GM06990 (cell line): ENCODE measurements around the gene ZNF346.

Source experiments
- DNase-seq: peaks from one replicate; pipeline ENCODE4 v3.0.0-alpha.2; 2011; ENCODE audit not compliant: insufficient read length; ENCODE audit errors: extremely low read depth
- H3K27me3 ChIP-seq: replicated peaks from 2 replicates; pipeline ENCODE4 v1.6.0; 2011; ENCODE audit warnings: low read length; ENCODE audit not compliant: control insufficient read depth, insufficient read depth
- H3K36me3 ChIP-seq: 2 replicates; pipeline ENCODE4 v1.5.1; 2011; ENCODE audit warnings: low read length; ENCODE audit not compliant: control insufficient read depth, insufficient read depth
- H3K4me3 ChIP-seq: replicated peaks from 2 replicates; pipeline ENCODE4 v1.5.1; 2011; ENCODE audit warnings: low read depth, mild to moderate bottlenecking, control low read depth, low read length
- TF ChIP-seq, protein P1 (sequence below): IDR thresholded peaks from 2 replicates; pipeline ENCODE4 v1.5.1; 2011; ENCODE audit warnings: low read length, control low read depth, mild to moderate bottlenecking, inconsistent platforms; ENCODE audit not compliant: insufficient read depth, poor library complexity, severe bottlenecking

The ZNF346 gene

DNA sequence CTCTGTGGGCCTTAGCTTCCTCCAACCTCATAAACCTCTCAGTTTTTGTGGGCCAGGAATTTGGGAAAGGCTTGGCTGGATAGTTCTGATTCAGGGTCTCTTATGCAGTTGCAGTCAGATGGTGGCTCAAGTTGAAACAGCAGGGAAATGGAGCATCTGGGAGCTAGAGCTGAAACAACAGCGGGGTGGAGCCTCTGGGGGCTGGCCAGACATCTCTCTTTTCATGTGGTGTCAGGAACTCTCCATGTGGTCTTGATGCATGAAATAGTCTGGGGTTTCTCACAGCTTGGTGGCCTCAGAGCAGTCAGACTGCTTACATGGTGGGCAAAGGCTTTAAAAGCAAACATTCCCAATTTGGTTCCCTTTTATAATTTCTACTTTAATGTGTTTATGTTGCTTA lies 13.5 kb downstream of the ZNF346 start:
- Histone ChIP-seq H3K36me3 (peaks cover 2% of the 10 kb centered on the region; the same call in 1 of the 2 replicates), H3K4me3 (no peak overlapping the region), H3K27me3 (no peaks in the 10 kb centered on the region)
- TF ChIP-seq, protein P1, sequence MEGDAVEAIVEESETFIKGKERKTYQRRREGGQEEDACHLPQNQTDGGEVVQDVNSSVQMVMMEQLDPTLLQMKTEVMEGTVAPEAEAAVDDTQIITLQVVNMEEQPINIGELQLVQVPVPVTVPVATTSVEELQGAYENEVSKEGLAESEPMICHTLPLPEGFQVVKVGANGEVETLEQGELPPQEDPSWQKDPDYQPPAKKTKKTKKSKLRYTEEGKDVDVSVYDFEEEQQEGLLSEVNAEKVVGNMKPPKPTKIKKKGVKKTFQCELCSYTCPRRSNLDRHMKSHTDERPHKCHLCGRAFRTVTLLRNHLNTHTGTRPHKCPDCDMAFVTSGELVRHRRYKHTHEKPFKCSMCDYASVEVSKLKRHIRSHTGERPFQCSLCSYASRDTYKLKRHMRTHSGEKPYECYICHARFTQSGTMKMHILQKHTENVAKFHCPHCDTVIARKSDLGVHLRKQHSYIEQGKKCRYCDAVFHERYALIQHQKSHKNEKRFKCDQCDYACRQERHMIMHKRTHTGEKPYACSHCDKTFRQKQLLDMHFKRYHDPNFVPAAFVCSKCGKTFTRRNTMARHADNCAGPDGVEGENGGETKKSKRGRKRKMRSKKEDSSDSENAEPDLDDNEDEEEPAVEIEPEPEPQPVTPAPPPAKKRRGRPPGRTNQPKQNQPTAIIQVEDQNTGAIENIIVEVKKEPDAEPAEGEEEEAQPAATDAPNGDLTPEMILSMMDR, result no peak
- no peak for DNase-seq

DNA sequence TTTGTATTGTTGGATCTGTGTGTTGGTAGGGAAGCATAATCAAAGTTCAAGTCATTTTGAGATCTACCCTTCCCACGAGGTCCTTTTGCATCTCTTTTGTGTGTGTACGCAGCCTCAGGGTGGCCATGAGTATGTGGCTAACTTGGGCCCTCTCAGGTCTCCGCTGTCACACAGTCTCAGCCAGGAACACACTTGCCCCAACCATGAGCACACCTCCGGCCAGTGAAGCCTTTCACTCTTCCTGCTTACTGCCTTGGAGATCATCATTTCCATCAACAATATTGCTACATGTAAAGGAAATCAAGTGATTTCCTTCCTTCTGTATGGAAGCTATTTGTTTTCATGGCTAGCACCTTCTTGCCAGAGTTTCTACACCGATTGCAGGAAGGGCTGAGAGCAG lies 13.9 kb downstream of the ZNF346 start:
- H3K4me3 ChIP-seq, result no peak overlapping the region
- peaks cover 4% of the 10 kb centered on the region; the same call in 1 of the 2 replicates for H3K36me3 ChIP-seq
- DNase-seq, result no peak
- TF ChIP-seq, protein P1, result no peak
- H3K27me3 ChIP-seq, result no peaks in the 10 kb centered on the region

DNA sequence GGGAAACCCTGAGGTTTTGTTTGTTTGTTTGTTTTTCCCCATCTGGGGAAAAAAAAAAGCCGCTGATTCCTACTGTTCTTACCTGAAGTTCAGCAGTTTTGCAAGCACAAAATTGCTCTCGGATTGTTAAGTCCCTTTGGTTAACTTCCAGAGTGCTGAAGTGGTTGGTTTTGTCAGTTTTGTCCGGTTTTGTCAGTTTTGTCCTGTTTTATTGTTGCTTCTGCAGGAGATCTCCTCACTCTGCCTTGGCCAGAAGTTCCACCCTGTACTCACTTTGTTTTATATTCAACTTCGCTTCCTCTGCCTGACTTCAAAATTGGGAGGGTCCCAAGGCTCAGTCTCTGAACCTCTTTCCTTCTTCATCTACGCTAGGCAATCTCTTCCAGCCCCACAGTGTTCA lies 14.4 kb downstream of the ZNF346 start:
- DNase-seq, result no peak
- no peak overlapping the region for H3K4me3 ChIP-seq
- peaks cover 4% of the 10 kb centered on the region; the same call in 1 of the 2 replicates for H3K36me3 ChIP-seq
- H3K27me3 ChIP-seq, result no peaks in the 10 kb centered on the region
- TF ChIP-seq, protein P1, result no peak

DNA sequence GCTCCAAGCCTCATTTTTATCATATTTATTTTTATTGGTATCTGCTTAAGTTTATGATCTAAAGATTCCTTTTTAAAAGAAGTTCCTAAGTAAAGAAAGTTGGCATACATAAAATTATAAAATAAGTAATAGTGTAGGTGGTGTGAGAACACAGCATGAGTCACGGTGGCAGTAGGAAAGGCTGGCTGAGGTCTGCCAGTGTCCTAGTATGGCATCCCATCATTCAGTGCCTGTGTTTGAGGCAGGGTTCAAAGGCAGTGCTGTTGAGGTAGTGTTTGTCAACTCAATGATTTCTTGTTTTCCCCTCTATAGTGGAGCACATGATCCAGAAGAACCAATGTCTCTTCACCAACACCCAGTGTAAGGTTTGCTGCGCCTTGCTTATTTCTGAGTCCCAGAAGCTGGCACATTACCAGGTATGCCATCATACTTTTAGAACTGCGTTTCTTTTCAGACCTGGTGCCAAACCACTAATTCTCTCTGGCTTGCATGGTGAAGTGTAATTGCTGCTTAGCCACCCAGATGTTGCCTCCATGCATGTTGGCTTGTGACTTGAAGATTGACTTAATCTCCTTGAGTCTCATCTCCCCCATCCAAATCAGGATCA lies 18.4 kb downstream of the ZNF346 start:
- TF ChIP-seq, protein P1, result no peak
- no peak for DNase-seq
- H3K36me3 ChIP-seq, result peaks cover 14% of the 10 kb centered on the region

DNA sequence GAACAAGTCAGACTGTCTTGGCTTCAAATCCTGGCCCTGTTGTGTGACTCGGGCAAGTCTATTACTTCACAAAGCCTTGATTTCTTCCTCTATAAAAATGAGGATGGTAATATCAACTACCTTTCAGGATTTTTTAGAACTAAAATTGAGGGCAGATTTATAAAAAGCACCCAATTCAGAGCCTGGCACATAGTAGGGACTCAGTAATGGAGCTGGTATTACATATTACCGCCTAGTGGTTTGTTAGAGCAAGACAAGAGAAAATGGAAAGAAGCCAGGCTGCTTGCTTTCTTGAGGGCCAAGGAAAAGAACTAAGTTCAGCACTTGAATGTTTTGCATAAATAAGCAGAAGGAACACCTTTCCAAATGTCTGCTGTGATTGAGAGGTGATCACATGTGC lies 19.4 kb downstream of the ZNF346 start:
- Histone ChIP-seq H3K4me3 (no peak overlapping the region), H3K27me3 (no peaks in the 10 kb centered on the region), H3K36me3 (peaks cover 14% of the 10 kb centered on the region)
- DNase-seq, result no peak
- TF ChIP-seq, protein P1, result peak; percentile 4

More for the DNA sequence above, 18.4 kb downstream of the ZNF346 start:
- no peaks in the 10 kb centered on the region for H3K27me3 ChIP-seq
- H3K4me3 ChIP-seq, result no peak overlapping the region

DNA sequence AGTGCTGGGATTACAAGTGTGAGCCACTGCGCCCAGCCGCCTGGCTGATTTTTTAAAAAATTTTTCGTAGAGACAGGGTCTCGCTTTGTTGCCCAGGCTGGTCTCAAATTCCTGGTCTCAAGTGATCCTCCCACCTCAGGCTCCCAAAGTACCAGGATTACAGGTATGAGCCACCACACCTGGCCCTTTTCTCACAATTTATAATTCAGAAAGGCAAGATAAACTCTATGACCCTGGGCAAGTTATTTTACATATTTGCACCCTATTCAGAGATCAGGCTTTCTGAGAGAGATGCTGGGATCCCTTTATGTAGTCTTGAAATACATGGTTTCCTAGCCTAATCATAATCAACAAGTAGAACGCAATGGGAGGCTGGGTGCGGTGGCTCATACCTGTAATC lies 20.6 kb downstream of the ZNF346 start:
- H3K27me3 ChIP-seq, result no peaks in the 10 kb centered on the region
- H3K36me3 ChIP-seq, result peaks cover 14% of the 10 kb centered on the region
- no peak for DNase-seq
- no peak overlapping the region for H3K4me3 ChIP-seq
- TF ChIP-seq, protein P1, result no peak
